ENCODE measurements around the gene ADSS2. TPM values are rescaled to one million over a fixed set of nuclear protein-coding genes. Genes with fewer than 3 reads are reported as not detected.

Gene ADSS2
- total RNA-seq, 1 donor from 2014 or later: 53.9 TPM

DNA sequence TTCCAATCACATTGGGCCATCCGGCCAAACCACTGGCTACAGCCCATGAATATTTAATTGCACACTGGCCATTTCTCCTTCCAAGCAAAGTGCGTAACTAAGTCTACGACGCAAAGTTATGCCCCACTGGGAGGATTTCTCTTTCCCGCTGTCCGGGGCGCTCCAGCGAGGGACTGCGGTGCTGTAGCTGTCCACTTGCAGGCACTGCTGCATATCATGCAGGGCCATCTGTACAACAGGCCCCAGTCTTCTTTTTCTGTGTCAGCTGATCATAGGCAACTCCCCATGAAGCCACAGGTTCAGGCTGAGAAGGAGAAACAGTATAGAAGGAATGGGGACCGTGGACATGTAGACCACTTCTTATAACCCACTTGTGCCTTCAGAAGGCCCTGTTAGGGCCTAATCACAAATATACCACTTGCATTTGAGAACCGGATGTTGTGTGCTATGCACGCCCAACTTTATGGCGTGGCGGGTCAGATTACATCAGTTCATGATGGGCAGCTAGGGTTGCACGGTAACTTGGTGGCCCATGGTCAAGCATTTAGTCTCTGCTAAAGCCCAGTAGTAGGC, 58.0 kb downstream of the ADSS2 start:
- Mint-ChIP-seq H3K9me3 (ENCODE audit: unreplicated experiment) (no peaks in the 10 kb centered on the region), H3K4me1 (ENCODE audit: low read depth, unreplicated experiment) (peaks cover 4% of the 10 kb centered on the region), H3K27ac (ENCODE audit: unreplicated experiment) (no peak overlapping the region), H3K27me3 (ENCODE audit: low read depth, unreplicated experiment) (no peaks in the 10 kb centered on the region), H3K36me3 (ENCODE audit: low read depth, unreplicated experiment) (peaks cover 3% of the 10 kb centered on the region), H3K4me3 (ENCODE audit: unreplicated experiment) (no peak overlapping the region)
- TF ChIP-seq, protein P1, sequence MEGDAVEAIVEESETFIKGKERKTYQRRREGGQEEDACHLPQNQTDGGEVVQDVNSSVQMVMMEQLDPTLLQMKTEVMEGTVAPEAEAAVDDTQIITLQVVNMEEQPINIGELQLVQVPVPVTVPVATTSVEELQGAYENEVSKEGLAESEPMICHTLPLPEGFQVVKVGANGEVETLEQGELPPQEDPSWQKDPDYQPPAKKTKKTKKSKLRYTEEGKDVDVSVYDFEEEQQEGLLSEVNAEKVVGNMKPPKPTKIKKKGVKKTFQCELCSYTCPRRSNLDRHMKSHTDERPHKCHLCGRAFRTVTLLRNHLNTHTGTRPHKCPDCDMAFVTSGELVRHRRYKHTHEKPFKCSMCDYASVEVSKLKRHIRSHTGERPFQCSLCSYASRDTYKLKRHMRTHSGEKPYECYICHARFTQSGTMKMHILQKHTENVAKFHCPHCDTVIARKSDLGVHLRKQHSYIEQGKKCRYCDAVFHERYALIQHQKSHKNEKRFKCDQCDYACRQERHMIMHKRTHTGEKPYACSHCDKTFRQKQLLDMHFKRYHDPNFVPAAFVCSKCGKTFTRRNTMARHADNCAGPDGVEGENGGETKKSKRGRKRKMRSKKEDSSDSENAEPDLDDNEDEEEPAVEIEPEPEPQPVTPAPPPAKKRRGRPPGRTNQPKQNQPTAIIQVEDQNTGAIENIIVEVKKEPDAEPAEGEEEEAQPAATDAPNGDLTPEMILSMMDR (IDR thresholded peaks at IDR 0.05; ENCODE audit: insufficient read depth, low read depth, low read length): no peak
- TF ChIP-seq EZH2 (IDR thresholded peaks at IDR 0.05; ENCODE audit: insufficient read depth, low read length): no peak
- Histone ChIP-seq H3K4me1 (ENCODE audit: insufficient read depth, low read length) (no peaks in the 10 kb centered on the region), H4K20me1 (ENCODE audit: insufficient read depth, low read length) (no peaks in the 10 kb centered on the region), H3K9me3 (ENCODE audit: insufficient read depth, low read depth, low read length) (no peaks in the 10 kb centered on the region), H3K4me3 (ENCODE audit: insufficient read depth, low read depth, low read length) (no peak overlapping the region), H3K4me2 (ENCODE audit: low read length) (no peak overlapping the region), H3K9ac (ENCODE audit: low read length) (no peak overlapping the region), H3K79me2 (ENCODE audit: insufficient read depth, low read length) (no peaks in the 10 kb centered on the region), H3K27ac (ENCODE audit: low read depth, low read length) (no peak overlapping the region), H3K36me3 (ENCODE audit: insufficient read depth, low read length) (no peaks in the 10 kb centered on the region), H3K27me3 (ENCODE audit: insufficient read depth, low read length) (no peaks in the 10 kb centered on the region), H2AFZ (ENCODE audit: low read depth, low read length) (no peak overlapping the region)
- FAIRE-seq: no peak
- no peak for DNase-seq (ENCODE audit: low read depth)

DNA sequence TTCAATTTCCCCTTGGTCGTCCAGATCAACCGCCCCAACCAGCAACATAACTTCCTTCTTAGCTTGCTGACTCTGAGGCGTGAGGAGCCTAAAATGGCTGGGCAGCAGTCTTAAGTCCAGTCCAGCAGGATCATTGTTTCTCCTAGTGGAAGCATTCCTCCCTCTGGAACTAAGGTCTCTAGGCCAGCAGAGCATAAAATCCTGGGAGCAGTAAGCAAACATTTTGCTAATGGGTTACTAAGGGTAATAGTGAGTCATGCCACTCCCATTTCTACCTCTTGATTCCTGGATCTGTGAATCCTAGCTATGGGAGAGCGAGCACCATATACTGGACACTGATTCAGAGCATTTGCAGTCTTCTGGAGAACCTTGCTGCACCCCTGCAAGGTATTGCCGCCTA, 59.9 kb downstream of the ADSS2 start:
- H3K9me3 Mint-ChIP-seq (ENCODE audit: unreplicated experiment): no peaks in the 10 kb centered on the region
- DNase-seq (ENCODE audit: low read depth): peak; percentile 58
- peaks cover 3% of the 10 kb centered on the region for H3K36me3 Mint-ChIP-seq (ENCODE audit: low read depth, unreplicated experiment)

DNA sequence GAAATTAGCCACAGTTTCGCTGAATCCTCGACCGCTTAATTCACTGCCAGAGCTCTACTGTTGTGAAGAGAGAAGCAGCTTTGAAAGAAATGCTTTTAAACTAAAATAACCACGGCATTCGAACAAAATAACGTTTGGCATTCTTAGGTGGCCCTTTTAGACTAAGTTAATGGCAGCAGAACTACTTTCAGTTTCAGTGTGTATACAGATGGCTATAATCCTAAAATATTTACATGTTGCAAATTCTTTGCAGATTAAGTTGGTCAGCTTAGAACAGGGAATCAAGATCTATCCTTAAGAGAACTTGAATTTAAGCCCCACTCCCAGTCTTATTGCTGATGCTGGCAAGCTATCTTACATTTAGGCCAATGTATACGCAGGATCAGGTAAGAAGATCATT, 62.7 kb downstream of the ADSS2 start:
- Histone ChIP-seq H3K79me2 (ENCODE audit: insufficient read depth, low read length) (no peaks in the 10 kb centered on the region), H2AFZ (ENCODE audit: low read depth, low read length) (no peak overlapping the region), H3K4me1 (ENCODE audit: insufficient read depth, low read length) (no peaks in the 10 kb centered on the region), H3K9me3 (ENCODE audit: insufficient read depth, low read depth, low read length) (no peaks in the 10 kb centered on the region), H3K36me3 (ENCODE audit: insufficient read depth, low read length) (no peaks in the 10 kb centered on the region), H3K4me3 (ENCODE audit: insufficient read depth, low read depth, low read length) (peak overlapping the region; percentile 6), H4K20me1 (ENCODE audit: insufficient read depth, low read length) (no peaks in the 10 kb centered on the region), H3K4me2 (ENCODE audit: low read length) (peak overlapping the region; percentile 28), H3K9ac (ENCODE audit: low read length) (no peak overlapping the region), H3K27me3 (ENCODE audit: insufficient read depth, low read length) (no peaks in the 10 kb centered on the region), H3K27ac (ENCODE audit: low read depth, low read length) (no peak overlapping the region)
- no peak for FAIRE-seq
- peak; percentile 11 for DNase-seq (ENCODE audit: low read depth)
- TF ChIP-seq EZH2 (IDR thresholded peaks at IDR 0.05; ENCODE audit: insufficient read depth, low read length): no peak
- TF ChIP-seq, protein P1 (IDR thresholded peaks at IDR 0.05; ENCODE audit: insufficient read depth, low read depth, low read length): no peak
- no peak overlapping the region for H3K27ac Mint-ChIP-seq (ENCODE audit: unreplicated experiment)
- H3K9me3 Mint-ChIP-seq (ENCODE audit: unreplicated experiment): no peaks in the 10 kb centered on the region
- no peak overlapping the region for H3K4me3 Mint-ChIP-seq (ENCODE audit: unreplicated experiment)
- peaks cover 4% of the 10 kb centered on the region for H3K4me1 Mint-ChIP-seq (ENCODE audit: low read depth, unreplicated experiment)
- H3K27me3 Mint-ChIP-seq (ENCODE audit: low read depth, unreplicated experiment): no peaks in the 10 kb centered on the region
- no peaks in the 10 kb centered on the region for H3K36me3 Mint-ChIP-seq (ENCODE audit: low read depth, unreplicated experiment)

More for the DNA sequence above, 59.9 kb downstream of the ADSS2 start:
- no peaks in the 10 kb centered on the region for H3K27me3 Mint-ChIP-seq (ENCODE audit: low read depth, unreplicated experiment)
- no peaks in the 10 kb centered on the region for H4K20me1 ChIP-seq (ENCODE audit: insufficient read depth, low read length)
- no peak overlapping the region for H3K4me3 Mint-ChIP-seq (ENCODE audit: unreplicated experiment)
- no peak overlapping the region for H3K9ac ChIP-seq (ENCODE audit: low read length)
- no peak for FAIRE-seq
- H3K27me3 ChIP-seq (ENCODE audit: insufficient read depth, low read length): no peaks in the 10 kb centered on the region
- H3K4me1 Mint-ChIP-seq (ENCODE audit: low read depth, unreplicated experiment): peaks cover 4% of the 10 kb centered on the region
- H3K4me1 ChIP-seq (ENCODE audit: insufficient read depth, low read length): no peaks in the 10 kb centered on the region
- TF ChIP-seq, protein P1 (IDR thresholded peaks at IDR 0.05; ENCODE audit: insufficient read depth, low read depth, low read length): no peak
- no peak for TF ChIP-seq EZH2 (IDR thresholded peaks at IDR 0.05; ENCODE audit: insufficient read depth, low read length)
- H2AFZ ChIP-seq (ENCODE audit: low read depth, low read length): no peak overlapping the region
- H3K9me3 ChIP-seq (ENCODE audit: insufficient read depth, low read depth, low read length): no peaks in the 10 kb centered on the region
- H3K27ac Mint-ChIP-seq (ENCODE audit: unreplicated experiment): no peak overlapping the region
- H3K79me2 ChIP-seq (ENCODE audit: insufficient read depth, low read length): no peaks in the 10 kb centered on the region
- H3K4me2 ChIP-seq (ENCODE audit: low read length): no peak overlapping the region
- H3K27ac ChIP-seq (ENCODE audit: low read depth, low read length): no peak overlapping the region
- H3K36me3 ChIP-seq (ENCODE audit: insufficient read depth, low read length): no peaks in the 10 kb centered on the region
- H3K4me3 ChIP-seq (ENCODE audit: insufficient read depth, low read depth, low read length): no peak overlapping the region

Measured in astrocyte (in vitro differentiated cells and primary cell).